Panc1 (cell line): ENCODE measurements around the gene GBX1.

Experiments used
- CTCF ChIP-seq: fragments of 450-650 bp; IDR thresholded peaks from 2 replicates; pipeline ENCODE4 v1.5.1; 2017; ENCODE audit warnings: mild to moderate bottlenecking
- POLR2AphosphoS5 ChIP-seq: IDR thresholded peaks from 2 replicates; pipeline ENCODE4 v1.6.1; 2012; ENCODE audit warnings: mild to moderate bottlenecking, low read depth, low read length, moderate library complexity

DNA sequence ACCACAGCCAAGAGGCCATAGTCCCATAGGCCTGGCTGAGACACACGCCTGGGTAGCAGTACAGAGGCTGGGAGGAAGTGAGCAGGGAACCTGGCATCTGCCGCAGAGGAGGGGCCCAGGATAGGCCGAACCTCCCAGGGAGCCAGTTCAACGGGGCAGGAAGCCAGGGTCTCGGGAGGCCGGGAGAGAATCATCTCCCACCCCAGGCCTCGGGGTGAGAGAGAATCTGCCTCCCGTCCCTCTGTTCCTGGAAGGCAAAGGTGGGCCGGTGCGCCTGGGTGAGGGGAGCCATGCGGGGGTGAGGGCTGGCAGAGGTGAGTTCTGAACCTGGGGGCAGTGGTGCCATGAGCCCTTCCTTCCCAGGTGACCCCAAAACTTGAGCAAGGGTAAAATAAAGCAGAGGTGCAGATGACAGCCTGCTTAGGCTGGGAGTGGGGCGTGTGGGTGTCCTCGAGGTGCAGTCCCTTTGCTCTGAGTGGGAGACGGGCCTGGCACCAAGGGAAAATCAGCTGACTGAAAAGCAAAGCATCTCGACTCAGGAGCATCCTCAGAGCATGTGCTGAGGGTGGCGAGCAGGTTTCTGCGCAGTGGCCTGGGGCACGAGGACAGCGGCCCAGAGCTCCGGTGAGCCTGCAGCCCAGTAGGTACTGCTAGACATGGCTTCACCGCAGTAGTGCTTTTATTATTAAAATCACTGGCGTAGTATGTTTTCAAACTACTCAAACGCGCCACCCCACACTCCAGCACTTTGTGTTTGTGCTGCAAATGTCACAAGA is 65.7 kb downstream of the GBX1 start:
- TF ChIP-seq CTCF = no peak
- TF ChIP-seq POLR2AphosphoS5 = no peak
